ENCODE data around the gene PLEKHH3.

PLEKHH3 gene

DNA sequence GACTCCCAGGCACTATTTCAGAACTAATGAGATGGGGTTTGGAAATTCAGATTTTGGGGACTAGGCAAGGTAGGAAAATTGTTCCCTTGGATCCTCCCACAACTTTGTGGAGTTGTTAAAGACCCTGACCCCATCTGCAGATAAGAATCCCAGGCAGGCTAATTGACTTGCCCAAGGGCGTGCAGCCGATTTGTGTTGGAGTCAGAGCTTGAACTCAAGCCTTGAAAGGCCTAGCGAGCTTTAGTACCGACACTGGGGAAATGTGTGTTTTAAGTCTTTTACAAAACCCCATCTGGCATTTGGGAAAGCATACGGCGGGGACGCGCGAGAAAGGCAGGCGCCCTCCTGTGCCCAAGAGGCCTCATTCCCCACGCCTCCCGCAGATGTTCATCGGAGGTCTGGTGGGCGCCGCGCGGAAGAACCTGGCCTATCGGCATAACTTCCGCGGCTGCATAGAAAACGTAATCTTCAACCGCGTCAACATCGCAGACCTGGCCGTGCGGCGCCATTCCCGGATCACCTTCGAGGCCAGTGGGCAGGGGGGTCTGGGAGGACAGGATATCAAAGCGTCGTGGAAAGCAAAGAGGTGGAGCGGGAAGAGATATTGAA is 9.8 kb upstream of the PLEKHH3 start:
- Histone ChIP-seq H3K9ac (ENCODE audit: low read length) (no peak overlapping the region), H3K18ac (ENCODE audit: low read length) (no peak overlapping the region), H2BK5ac (ENCODE audit: low read depth, low read length, poor library complexity) (no peak overlapping the region), H2AK5ac (ENCODE audit: low read length) (no peak overlapping the region), H3K79me1 (ENCODE audit: low read length) (no peaks in the 10 kb centered on the region), H4K12ac (ENCODE audit: low read depth, low read length) (no peak overlapping the region), H3K79me2 (ENCODE audit: control insufficient read depth, insufficient read depth, low read length, poor library complexity) (no peaks in the 10 kb centered on the region), H3K4me1 (ENCODE audit: control insufficient read depth in 1 of 2, insufficient read depth in 2 of 2, low read length in 2 of 2) (peaks cover 7% of the 10 kb centered on the region in 2 experiments), H3K4me2 (ENCODE audit: low read length) (no peak overlapping the region), H3K27ac (ENCODE audit: low read depth, low read length) (no peak overlapping the region), H3K14ac (ENCODE audit: low read length) (no peak overlapping the region), H4K91ac (ENCODE audit: low read depth, low read length) (no peak overlapping the region), H3K9me3 (ENCODE audit: insufficient read depth, low read depth, low read length) (peaks cover 2% of the 10 kb centered on the region), H3K4ac (ENCODE audit: low read depth, low read length) (no peak overlapping the region), H2BK12ac (ENCODE audit: low read length) (no peak overlapping the region), H3K36me3 (ENCODE audit: control insufficient read depth in 1 of 2, insufficient read depth in 2 of 2, low read length in 2 of 2) (no peaks in the 10 kb centered on the region), H3K4me3 (ENCODE audit: low read depth, low read length) (no peak overlapping the region), H2AFZ (ENCODE audit: insufficient read depth, low read length, poor library complexity) (no peak overlapping the region), H4K8ac (ENCODE audit: low read depth, low read length) (no peak overlapping the region), H3K27me3 (ENCODE audit: insufficient read depth, low read length) (peaks cover 24% of the 10 kb centered on the region), H2BK120ac (ENCODE audit: insufficient read depth, low read length, poor library complexity) (no peak overlapping the region), H3K23ac (ENCODE audit: low read length) (no peak overlapping the region)
- DNase-seq = peak in 1 of 2 donors; percentile 21
- no CpG with 5 or more reads among the region's 32 CpGs for WGBS (ENCODE audit: extremely low coverage, insufficient coverage, insufficient read length)

DNA sequence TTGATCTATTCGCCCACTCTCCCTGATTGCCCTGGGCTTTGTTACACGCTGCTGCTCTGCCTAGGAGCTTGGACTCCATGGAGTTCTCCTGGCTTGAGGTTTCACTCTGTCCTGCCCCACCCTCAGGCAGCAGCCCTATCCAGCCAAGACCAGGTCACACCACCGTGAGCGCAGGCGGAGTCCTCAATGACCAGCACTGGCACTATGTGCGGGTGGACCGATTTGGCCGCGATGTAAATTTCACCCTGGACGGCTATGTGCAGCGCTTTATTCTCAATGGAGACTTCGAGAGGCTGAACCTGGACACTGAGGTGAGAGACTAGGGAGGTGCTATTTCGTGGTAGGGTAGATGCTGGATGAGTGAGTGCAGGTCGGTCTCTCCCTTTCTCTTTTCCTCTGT is 9.0 kb upstream of the PLEKHH3 start:
- no peaks in the 10 kb centered on the region for H3K36me3 ChIP-seq (ENCODE audit: control insufficient read depth in 1 of 2, insufficient read depth in 2 of 2, low read length in 2 of 2)
- no peak overlapping the region for H4K12ac ChIP-seq (ENCODE audit: low read depth, low read length)
- no peak overlapping the region for H3K4me2 ChIP-seq (ENCODE audit: low read length)
- no peak overlapping the region for H3K18ac ChIP-seq (ENCODE audit: low read length)
- no peak overlapping the region for H3K9ac ChIP-seq (ENCODE audit: low read length)
- no peak overlapping the region for H2BK120ac ChIP-seq (ENCODE audit: insufficient read depth, low read length, poor library complexity)
- H2AK5ac ChIP-seq (ENCODE audit: low read length) = no peak overlapping the region
- no peak overlapping the region for H3K4ac ChIP-seq (ENCODE audit: low read depth, low read length)
- H3K4me1 ChIP-seq (ENCODE audit: control insufficient read depth in 1 of 2, insufficient read depth in 2 of 2, low read length in 2 of 2) = peaks cover 7% of the 10 kb centered on the region in 2 experiments
- H4K91ac ChIP-seq (ENCODE audit: low read depth, low read length) = no peak overlapping the region
- no peaks in the 10 kb centered on the region for H3K79me1 ChIP-seq (ENCODE audit: low read length)
- no peak overlapping the region for H2BK5ac ChIP-seq (ENCODE audit: low read depth, low read length, poor library complexity)
- no peak overlapping the region for H3K14ac ChIP-seq (ENCODE audit: low read length)
- no CpG with 5 or more reads among the region's 14 CpGs for WGBS (ENCODE audit: extremely low coverage, insufficient coverage, insufficient read length)
- H2BK12ac ChIP-seq (ENCODE audit: low read length) = no peak overlapping the region
- no peak overlapping the region for H3K23ac ChIP-seq (ENCODE audit: low read length)
- no peak overlapping the region for H2AFZ ChIP-seq (ENCODE audit: insufficient read depth, low read length, poor library complexity)
- H3K27ac ChIP-seq (ENCODE audit: low read depth, low read length) = no peak overlapping the region
- H3K79me2 ChIP-seq (ENCODE audit: control insufficient read depth, insufficient read depth, low read length, poor library complexity) = no peaks in the 10 kb centered on the region
- H3K4me3 ChIP-seq (ENCODE audit: low read depth, low read length) = no peak overlapping the region
- H3K9me3 ChIP-seq (ENCODE audit: insufficient read depth, low read depth, low read length) = peaks cover 3% of the 10 kb centered on the region
- H4K8ac ChIP-seq (ENCODE audit: low read depth, low read length) = no peak overlapping the region
- peaks cover 29% of the 10 kb centered on the region for H3K27me3 ChIP-seq (ENCODE audit: insufficient read depth, low read length)
- DNase-seq = peak in 1 of 2 donors; percentile 52

DNA sequence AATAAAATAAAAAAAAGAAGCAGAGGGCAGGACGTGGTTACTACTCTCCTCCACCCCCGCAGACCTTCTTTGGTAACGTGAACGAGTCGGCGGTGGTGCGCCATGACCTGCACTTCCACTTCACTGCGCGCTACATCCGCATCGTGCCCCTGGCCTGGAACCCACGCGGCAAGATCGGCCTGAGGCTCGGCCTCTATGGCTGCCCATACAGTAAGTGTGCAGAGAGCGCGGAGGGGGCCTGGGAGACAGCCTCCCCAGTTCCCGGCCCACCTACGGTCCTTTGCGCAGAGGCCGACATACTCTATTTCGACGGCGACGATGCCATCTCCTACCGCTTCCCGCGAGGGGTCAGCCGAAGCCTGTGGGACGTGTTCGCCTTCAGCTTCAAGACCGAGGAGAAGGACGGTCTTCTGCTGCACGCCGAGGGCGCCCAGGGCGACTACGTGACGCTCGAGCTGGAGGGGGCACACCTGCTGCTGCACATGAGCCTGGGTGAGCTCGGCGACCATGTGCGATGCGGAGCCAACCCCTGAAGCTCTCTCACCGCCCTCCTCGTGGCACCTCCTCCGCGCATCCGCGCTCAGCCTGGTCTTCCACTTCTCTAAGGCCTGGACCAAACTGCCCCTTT is 8.2 kb upstream of the PLEKHH3 start:
- no peaks in the 10 kb centered on the region for H3K36me3 ChIP-seq (ENCODE audit: control insufficient read depth in 1 of 2, insufficient read depth in 2 of 2, low read length in 2 of 2)
- H2AK5ac ChIP-seq (ENCODE audit: low read length) = no peak overlapping the region
- no peak for DNase-seq
- no peak overlapping the region for H2BK120ac ChIP-seq (ENCODE audit: insufficient read depth, low read length, poor library complexity)
- no peak overlapping the region for H4K12ac ChIP-seq (ENCODE audit: low read depth, low read length)
- H2BK5ac ChIP-seq (ENCODE audit: low read depth, low read length, poor library complexity) = no peak overlapping the region
- H3K14ac ChIP-seq (ENCODE audit: low read length) = no peak overlapping the region
- no peak overlapping the region for H2BK12ac ChIP-seq (ENCODE audit: low read length)
- no peak overlapping the region for H3K4me2 ChIP-seq (ENCODE audit: low read length)
- no peak overlapping the region for H4K91ac ChIP-seq (ENCODE audit: low read depth, low read length)
- no CpG with 5 or more reads among the region's 50 CpGs for WGBS (ENCODE audit: extremely low coverage, insufficient coverage, insufficient read length)
- no peak overlapping the region for H3K27ac ChIP-seq (ENCODE audit: low read depth, low read length)
- no peak overlapping the region for H3K23ac ChIP-seq (ENCODE audit: low read length)
- peaks cover 3% of the 10 kb centered on the region for H3K79me1 ChIP-seq (ENCODE audit: low read length)
- no peaks in the 10 kb centered on the region for H3K79me2 ChIP-seq (ENCODE audit: control insufficient read depth, insufficient read depth, low read length, poor library complexity)
- H3K27me3 ChIP-seq (ENCODE audit: insufficient read depth, low read length) = peaks cover 29% of the 10 kb centered on the region
- H3K18ac ChIP-seq (ENCODE audit: low read length) = no peak overlapping the region
- no peak overlapping the region for H3K4me3 ChIP-seq (ENCODE audit: low read depth, low read length)
- H4K8ac ChIP-seq (ENCODE audit: low read depth, low read length) = no peak overlapping the region
- H3K9me3 ChIP-seq (ENCODE audit: insufficient read depth, low read depth, low read length) = peaks cover 3% of the 10 kb centered on the region
- no peak overlapping the region for H2AFZ ChIP-seq (ENCODE audit: insufficient read depth, low read length, poor library complexity)
- H3K4ac ChIP-seq (ENCODE audit: low read depth, low read length) = no peak overlapping the region
- H3K9ac ChIP-seq (ENCODE audit: low read length) = no peak overlapping the region
- H3K4me1 ChIP-seq (ENCODE audit: control insufficient read depth in 1 of 2, insufficient read depth in 2 of 2, low read length in 2 of 2) = peaks cover 10 to 12% of the 10 kb centered on the region in 2 experiments

GRCh38 chr17:42683407-42684034 is 6.7 kb upstream of the PLEKHH3 start:
- no peak overlapping the region for H4K8ac ChIP-seq (ENCODE audit: low read depth, low read length)
- no peak overlapping the region for H3K27ac ChIP-seq (ENCODE audit: low read depth, low read length)

More at GRCh38 chr17:42683407-42684034, 6.7 kb upstream of the PLEKHH3 start:
- H4K12ac ChIP-seq (ENCODE audit: low read depth, low read length) = no peak overlapping the region
- no peak overlapping the region for H4K91ac ChIP-seq (ENCODE audit: low read depth, low read length)
- no peak overlapping the region for H2BK5ac ChIP-seq (ENCODE audit: low read depth, low read length, poor library complexity)
- no peak overlapping the region for H2BK12ac ChIP-seq (ENCODE audit: low read length)
- H3K18ac ChIP-seq (ENCODE audit: low read length) = no peak overlapping the region
- no peak for DNase-seq
- H3K79me2 ChIP-seq (ENCODE audit: control insufficient read depth, insufficient read depth, low read length, poor library complexity) = peaks cover 4% of the 10 kb centered on the region
- no peak overlapping the region for H3K4ac ChIP-seq (ENCODE audit: low read depth, low read length)
- H3K4me2 ChIP-seq (ENCODE audit: low read length) = no peak overlapping the region
- no peak overlapping the region for H3K9ac ChIP-seq (ENCODE audit: low read length)
- peak overlapping the region; percentile 3 for H3K4me3 ChIP-seq (ENCODE audit: low read depth, low read length)
- H3K23ac ChIP-seq (ENCODE audit: low read length) = no peak overlapping the region
- no CpG with 5 or more reads among the region's 25 CpGs for WGBS (ENCODE audit: extremely low coverage, insufficient coverage, insufficient read length)
- no peaks in the 10 kb centered on the region for H3K36me3 ChIP-seq (ENCODE audit: control insufficient read depth in 1 of 2, insufficient read depth in 2 of 2, low read length in 2 of 2)
- no peak overlapping the region for H3K14ac ChIP-seq (ENCODE audit: low read length)
- peaks cover 3% of the 10 kb centered on the region for H3K9me3 ChIP-seq (ENCODE audit: insufficient read depth, low read depth, low read length)
- H3K79me1 ChIP-seq (ENCODE audit: low read length) = peaks cover 14% of the 10 kb centered on the region
- peaks cover 19 to 22% of the 10 kb centered on the region in 2 experiments for H3K4me1 ChIP-seq (ENCODE audit: control insufficient read depth in 1 of 2, insufficient read depth in 2 of 2, low read length in 2 of 2)
- no peak overlapping the region for H2AFZ ChIP-seq (ENCODE audit: insufficient read depth, low read length, poor library complexity)
- H2AK5ac ChIP-seq (ENCODE audit: low read length) = no peak overlapping the region
- H3K27me3 ChIP-seq (ENCODE audit: insufficient read depth, low read length) = peaks cover 29% of the 10 kb centered on the region
- no peak overlapping the region for H2BK120ac ChIP-seq (ENCODE audit: insufficient read depth, low read length, poor library complexity)

All from trophoblast cell (in vitro differentiated cells and primary cell).